ENCODE results near the gene AGO4.

AGO4 gene

GRCh38 chr1:35851132-35851869, 43.5 kb downstream of the AGO4 start:
- TF ChIP-seq GATA3 (IDR thresholded peaks at IDR 0.05; ENCODE audit: low read depth, low read length) (no peak), GATA2 (IDR thresholded peaks at IDR 0.05; ENCODE audit: low read depth, low read length) (no peak)

- TF ChIP-seq GATA2 (IDR thresholded peaks at IDR 0.05; ENCODE audit: low read depth, low read length) (no peak), GATA3 (IDR thresholded peaks at IDR 0.05; ENCODE audit: low read depth, low read length) (no peak)
These were observed 44.4 kb downstream of the AGO4 start for GRCh38 chr1:35852241-35852640.

- TF ChIP-seq GATA3 (IDR thresholded peaks at IDR 0.05; ENCODE audit: low read depth, low read length) (no peak), GATA2 (IDR thresholded peaks at IDR 0.05; ENCODE audit: low read depth, low read length) (no peak)
These were observed 47.3 kb downstream of the AGO4 start for GRCh38 chr1:35854989-35855700.

GRCh38 chr1:35856964-35857363, 49.1 kb downstream of the AGO4 start:
- TF ChIP-seq GATA3 (IDR thresholded peaks at IDR 0.05; ENCODE audit: low read depth, low read length) (no peak), GATA2 (IDR thresholded peaks at IDR 0.05; ENCODE audit: low read depth, low read length) (no peak)

GRCh38 chr1:35857830-35858229, 50.0 kb downstream of the AGO4 start:
- no peak for TF ChIP-seq GATA2 (IDR thresholded peaks at IDR 0.05; ENCODE audit: low read depth, low read length)
- no peak for TF ChIP-seq GATA3 (IDR thresholded peaks at IDR 0.05; ENCODE audit: low read depth, low read length)

- TF ChIP-seq GATA2 (IDR thresholded peaks at IDR 0.05; ENCODE audit: low read depth, low read length) = no peak
- no peak for TF ChIP-seq GATA3 (IDR thresholded peaks at IDR 0.05; ENCODE audit: low read depth, low read length)
These were observed 52.9 kb downstream of the AGO4 start for GRCh38 chr1:35860696-35861095.

GRCh38 chr1:35863136-35863535, 55.3 kb downstream of the AGO4 start:
- TF ChIP-seq GATA3 (IDR thresholded peaks at IDR 0.05; ENCODE audit: low read depth, low read length) (no peak), GATA2 (IDR thresholded peaks at IDR 0.05; ENCODE audit: low read depth, low read length) (no peak)

- TF ChIP-seq GATA2 (IDR thresholded peaks at IDR 0.05; ENCODE audit: low read depth, low read length) (no peak), GATA3 (IDR thresholded peaks at IDR 0.05; ENCODE audit: low read depth, low read length) (no peak)
These were observed 56.2 kb downstream of the AGO4 start for GRCh38 chr1:35863881-35864625.

- TF ChIP-seq GATA2 (IDR thresholded peaks at IDR 0.05; ENCODE audit: low read depth, low read length) (no peak), GATA3 (IDR thresholded peaks at IDR 0.05; ENCODE audit: low read depth, low read length) (no peak)
These were observed 57.0 kb downstream of the AGO4 start for GRCh38 chr1:35864813-35865212.

- no peak for TF ChIP-seq GATA2 (IDR thresholded peaks at IDR 0.05; ENCODE audit: low read depth, low read length)
- no peak for TF ChIP-seq GATA3 (IDR thresholded peaks at IDR 0.05; ENCODE audit: low read depth, low read length)
These were observed 59.2 kb downstream of the AGO4 start for GRCh38 chr1:35866991-35867390.

- TF ChIP-seq GATA2 (IDR thresholded peaks at IDR 0.05; ENCODE audit: low read depth, low read length) = no peak
- TF ChIP-seq GATA3 (IDR thresholded peaks at IDR 0.05; ENCODE audit: low read depth, low read length) = no peak
These were observed 63.0 kb downstream of the AGO4 start for GRCh38 chr1:35870651-35871309.

GRCh38 chr1:35873243-35873750, 65.5 kb downstream of the AGO4 start:
- TF ChIP-seq GATA2 (IDR thresholded peaks at IDR 0.05; ENCODE audit: low read depth, low read length) = no peak
- TF ChIP-seq GATA3 (IDR thresholded peaks at IDR 0.05; ENCODE audit: low read depth, low read length) = no peak

GRCh38 chr1:35876988-35877387, 69.2 kb downstream of the AGO4 start:
- TF ChIP-seq GATA2 (IDR thresholded peaks at IDR 0.05; ENCODE audit: low read depth, low read length) (no peak), GATA3 (IDR thresholded peaks at IDR 0.05; ENCODE audit: low read depth, low read length) (no peak)

- TF ChIP-seq GATA2 (IDR thresholded peaks at IDR 0.05; ENCODE audit: low read depth, low read length) (no peak), GATA3 (IDR thresholded peaks at IDR 0.05; ENCODE audit: low read depth, low read length) (no peak)
These were observed 74.0 kb downstream of the AGO4 start for GRCh38 chr1:35881850-35882273.

All from SH-SY5Y (cell line).